Skeletal muscle satellite cell (primary cell): ENCODE results near the gene CYB561D1.

Experiments used
- H3K27me3 ChIP-seq: 2 replicates; pipeline ENCODE4 v1.7.0; 2013; ENCODE audit warnings: low read length; ENCODE audit not compliant: control insufficient read depth, insufficient read depth
- H3K36me3 ChIP-seq: 2 replicates; pipeline ENCODE4 v1.7.0; 2013; ENCODE audit warnings: mild to moderate bottlenecking, control low read depth, low read length; ENCODE audit not compliant: insufficient read depth
- H3K4me1 ChIP-seq: 2 replicates; pipeline ENCODE4 v1.7.0; 2013; ENCODE audit warnings: low read length; ENCODE audit not compliant: control insufficient read depth, insufficient read depth
- H3K4me2 ChIP-seq: 2 replicates; pipeline ENCODE4 v1.7.0; 2013; ENCODE audit warnings: mild to moderate bottlenecking, low read length
- H3K4me3 ChIP-seq: 2 replicates; pipeline ENCODE4 v1.7.0; 2013; ENCODE audit warnings: low read length
- H3K9ac ChIP-seq: 2 replicates; pipeline ENCODE4 v1.7.0; 2013; ENCODE audit warnings: mild to moderate bottlenecking, low read depth, low read length, moderate library complexity
- H3K9me3 ChIP-seq: replicated peaks from 2 replicates; pipeline ENCODE4 v1.7.0; 2013; ENCODE audit warnings: mild to moderate bottlenecking, control low read depth, low read length

CYB561D1 gene

GRCh38 chr1:109482242-109482641 is 11.7 kb upstream of the CYB561D1 start:
- peaks cover 11% of the 10 kb centered on the region for H3K36me3 ChIP-seq
- no peaks in the 10 kb centered on the region for H3K9me3 ChIP-seq
- peaks cover 35% of the 10 kb centered on the region for H3K27me3 ChIP-seq
- H3K4me1 ChIP-seq = peaks cover 18% of the 10 kb centered on the region
- no peak overlapping the region for H3K4me3 ChIP-seq
- H3K9ac ChIP-seq = no peak overlapping the region
- no peak overlapping the region for H3K4me2 ChIP-seq

- no peaks in the 10 kb centered on the region for H3K9me3 ChIP-seq
- peaks cover 19% of the 10 kb centered on the region for H3K36me3 ChIP-seq
- peak overlapping the region; percentile 92 for H3K4me2 ChIP-seq
- peak overlapping the region; percentile 72 for H3K4me3 ChIP-seq
- no peak overlapping the region for H3K9ac ChIP-seq
- H3K4me1 ChIP-seq = peaks cover 18% of the 10 kb centered on the region
- peaks cover 33% of the 10 kb centered on the region for H3K27me3 ChIP-seq
Observed at GRCh38 chr1:109482791-109483671, 10.9 kb upstream of the CYB561D1 start.

GRCh38 chr1:109483672-109484518 is 10.0 kb upstream of the CYB561D1 start, which contains the start of gene ATXN7L2:
ATXN7L2 (plus strand) TSS chr1:109483905; CDS start chr1:109483954, 49 bp downstream.
- H3K36me3 ChIP-seq = peaks cover 26% of the 10 kb centered on the region
- H3K4me2 ChIP-seq = peak within 1 kb of the TSS; percentile 98
- peaks cover 18% of the 10 kb centered on the region for H3K4me1 ChIP-seq
- peak within 1 kb of the TSS; percentile 86 for H3K9ac ChIP-seq
- no peaks in the 10 kb centered on the region for H3K9me3 ChIP-seq
- H3K4me3 ChIP-seq = peak within 1 kb of the TSS; percentile 86
- peaks cover 25% of the 10 kb centered on the region for H3K27me3 ChIP-seq

- peaks cover 18% of the 10 kb centered on the region for H3K4me1 ChIP-seq
- H3K9ac ChIP-seq = peak overlapping the region; percentile 86
- peak overlapping the region; percentile 86 for H3K4me3 ChIP-seq
Observed at GRCh38 chr1:109484519-109484975, 9.3 kb upstream of the CYB561D1 start.

GRCh38 chr1:109485001-109485400 is 8.9 kb upstream of the CYB561D1 start:
- Histone ChIP-seq H3K27me3 (peaks cover 14% of the 10 kb centered on the region), H3K9me3 (no peaks in the 10 kb centered on the region), H3K4me2 (peak overlapping the region; percentile 98), H3K36me3 (peaks cover 32% of the 10 kb centered on the region), H3K4me1 (peaks cover 18% of the 10 kb centered on the region), H3K9ac (peak overlapping the region; percentile 86), H3K4me3 (peak overlapping the region; percentile 86)

More at GRCh38 chr1:109484519-109484975, 9.3 kb upstream of the CYB561D1 start:
- Histone ChIP-seq H3K4me2 (peak overlapping the region; percentile 98), H3K9me3 (no peaks in the 10 kb centered on the region), H3K27me3 (peaks cover 18% of the 10 kb centered on the region), H3K36me3 (peaks cover 32% of the 10 kb centered on the region)

GRCh38 chr1:109487261-109487660 is 6.6 kb upstream of the CYB561D1 start:
- no peak overlapping the region for H3K9ac ChIP-seq
- peaks cover 18% of the 10 kb centered on the region for H3K4me1 ChIP-seq

GRCh38 chr1:109488201-109488600 is 5.7 kb upstream of the CYB561D1 start:
- peaks cover 13% of the 10 kb centered on the region for H3K4me1 ChIP-seq
- no peaks in the 10 kb centered on the region for H3K27me3 ChIP-seq
- peaks cover 36% of the 10 kb centered on the region for H3K36me3 ChIP-seq

More at GRCh38 chr1:109487261-109487660, 6.6 kb upstream of the CYB561D1 start:
- no peaks in the 10 kb centered on the region for H3K27me3 ChIP-seq
- H3K36me3 ChIP-seq = peaks cover 36% of the 10 kb centered on the region
- no peaks in the 10 kb centered on the region for H3K9me3 ChIP-seq
- no peak overlapping the region for H3K4me3 ChIP-seq
- H3K4me2 ChIP-seq = no peak overlapping the region

GRCh38 chr1:109488696-109489095 is 5.2 kb upstream of the CYB561D1 start:
- Histone ChIP-seq H3K4me3 (no peak overlapping the region), H3K9ac (no peak overlapping the region), H3K4me1 (peaks cover 15% of the 10 kb centered on the region), H3K9me3 (no peaks in the 10 kb centered on the region), H3K27me3 (no peaks in the 10 kb centered on the region), H3K4me2 (no peak overlapping the region), H3K36me3 (peaks cover 36% of the 10 kb centered on the region)

More at GRCh38 chr1:109488201-109488600, 5.7 kb upstream of the CYB561D1 start:
- Histone ChIP-seq H3K9ac (no peak overlapping the region), H3K4me2 (no peak overlapping the region), H3K4me3 (no peak overlapping the region), H3K9me3 (no peaks in the 10 kb centered on the region)

GRCh38 chr1:109490029-109490933 is 3.6 kb upstream of the CYB561D1 start:
- Histone ChIP-seq H3K9me3 (no peaks in the 10 kb centered on the region), H3K4me1 (peaks cover 15% of the 10 kb centered on the region), H3K4me3 (no peak overlapping the region), H3K9ac (no peak overlapping the region), H3K36me3 (peaks cover 36% of the 10 kb centered on the region), H3K4me2 (no peak overlapping the region), H3K27me3 (no peaks in the 10 kb centered on the region)

GRCh38 chr1:109490934-109491302 is 3.0 kb upstream of the CYB561D1 start:
- Histone ChIP-seq H3K4me3 (no peak overlapping the region), H3K4me2 (no peak overlapping the region), H3K36me3 (peaks cover 40% of the 10 kb centered on the region), H3K4me1 (peaks cover 12% of the 10 kb centered on the region), H3K27me3 (no peaks in the 10 kb centered on the region), H3K9me3 (no peaks in the 10 kb centered on the region), H3K9ac (no peak overlapping the region)
